ENCODE data around the gene KCNT1. TPM values are rescaled to one million over a fixed set of nuclear protein-coding genes. Genes with fewer than 3 reads are reported as not detected.
A peak's percentile ranks its signal among the peaks of the same experiment; 100 is the strongest.
"Not testable (repeated sequence)": the region's sequence is repeated elsewhere in the genome, so short reads cannot be mapped to it uniquely, and the experiment has no call there.

The KCNT1 gene
- total RNA-seq, 1 donor: not detected

DNA sequence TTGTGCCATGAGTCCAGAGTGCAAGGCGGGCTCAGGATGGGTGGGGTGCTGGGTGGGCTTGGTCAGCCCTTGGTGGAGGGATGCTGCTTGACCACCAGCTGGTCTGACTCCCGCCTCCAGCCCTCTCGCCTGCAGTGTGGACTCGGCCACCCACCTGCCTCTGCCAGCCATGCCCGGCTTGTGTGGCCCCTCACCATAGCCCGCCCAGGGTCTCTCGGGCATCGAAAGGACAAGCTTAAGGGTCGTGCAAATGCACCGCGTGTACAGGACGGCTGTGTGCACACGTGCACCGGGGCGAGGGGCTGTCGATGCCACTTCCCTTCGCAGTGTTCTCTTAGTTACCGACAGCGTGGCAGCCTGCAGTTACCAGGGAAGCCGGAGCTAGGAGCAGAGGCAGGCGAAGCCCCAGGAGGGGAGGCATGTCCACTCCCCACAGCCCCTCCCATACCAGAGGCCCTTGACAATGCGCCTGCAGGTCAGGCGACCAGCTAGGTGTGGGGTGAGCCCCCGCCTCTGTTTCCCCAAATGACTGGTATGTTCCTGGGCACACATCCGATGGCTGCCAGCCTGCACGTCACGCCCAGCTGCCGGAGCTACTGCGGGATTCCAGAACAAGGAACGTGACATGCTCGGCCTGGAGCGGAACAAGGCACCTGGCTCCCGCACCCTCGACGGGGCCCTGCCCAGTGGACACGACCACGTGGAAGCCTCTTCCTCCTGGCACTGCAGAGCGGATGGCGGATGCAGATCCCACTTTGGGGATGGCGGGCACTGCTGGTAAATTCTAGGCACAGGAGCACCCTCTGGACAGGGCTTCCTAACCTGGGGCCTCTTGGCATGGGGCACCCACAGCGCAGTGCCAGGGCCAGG is 31.0 kb upstream of the KCNT1 start:
- no peaks in the 10 kb centered on the region for H3K4me1 ChIP-seq (ENCODE audit: insufficient read depth, low read length)
- peak; percentile 68 for DNase-seq (ENCODE audit: insufficient read length, low spot score, missing footprints)
- no peaks in the 10 kb centered on the region for H3K79me2 ChIP-seq (ENCODE audit: insufficient read depth, low read length)
- TF ChIP-seq, protein P1, sequence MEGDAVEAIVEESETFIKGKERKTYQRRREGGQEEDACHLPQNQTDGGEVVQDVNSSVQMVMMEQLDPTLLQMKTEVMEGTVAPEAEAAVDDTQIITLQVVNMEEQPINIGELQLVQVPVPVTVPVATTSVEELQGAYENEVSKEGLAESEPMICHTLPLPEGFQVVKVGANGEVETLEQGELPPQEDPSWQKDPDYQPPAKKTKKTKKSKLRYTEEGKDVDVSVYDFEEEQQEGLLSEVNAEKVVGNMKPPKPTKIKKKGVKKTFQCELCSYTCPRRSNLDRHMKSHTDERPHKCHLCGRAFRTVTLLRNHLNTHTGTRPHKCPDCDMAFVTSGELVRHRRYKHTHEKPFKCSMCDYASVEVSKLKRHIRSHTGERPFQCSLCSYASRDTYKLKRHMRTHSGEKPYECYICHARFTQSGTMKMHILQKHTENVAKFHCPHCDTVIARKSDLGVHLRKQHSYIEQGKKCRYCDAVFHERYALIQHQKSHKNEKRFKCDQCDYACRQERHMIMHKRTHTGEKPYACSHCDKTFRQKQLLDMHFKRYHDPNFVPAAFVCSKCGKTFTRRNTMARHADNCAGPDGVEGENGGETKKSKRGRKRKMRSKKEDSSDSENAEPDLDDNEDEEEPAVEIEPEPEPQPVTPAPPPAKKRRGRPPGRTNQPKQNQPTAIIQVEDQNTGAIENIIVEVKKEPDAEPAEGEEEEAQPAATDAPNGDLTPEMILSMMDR (IDR thresholded peaks at IDR 0.05; ENCODE audit: extremely low read depth, low read depth, low read length): no peak
- H3K27me3 ChIP-seq (ENCODE audit: insufficient read depth, low read length): no peaks in the 10 kb centered on the region
- H3K4me3 ChIP-seq (ENCODE audit: insufficient read depth, low read length): no peak overlapping the region
- H4K20me1 ChIP-seq (ENCODE audit: insufficient read depth, low read length): no peaks in the 10 kb centered on the region
- H3K36me3 ChIP-seq (ENCODE audit: insufficient read depth, low read length): no peaks in the 10 kb centered on the region
- no peaks in the 10 kb centered on the region for H3K9me3 ChIP-seq (ENCODE audit: low read depth, low read length)
- H2AFZ ChIP-seq (ENCODE audit: low read length): no peak overlapping the region
- no peak overlapping the region for H3K4me2 ChIP-seq (ENCODE audit: insufficient read depth, low read length)
- no peak overlapping the region for H3K27ac ChIP-seq (ENCODE audit: low read depth, low read length)

DNA sequence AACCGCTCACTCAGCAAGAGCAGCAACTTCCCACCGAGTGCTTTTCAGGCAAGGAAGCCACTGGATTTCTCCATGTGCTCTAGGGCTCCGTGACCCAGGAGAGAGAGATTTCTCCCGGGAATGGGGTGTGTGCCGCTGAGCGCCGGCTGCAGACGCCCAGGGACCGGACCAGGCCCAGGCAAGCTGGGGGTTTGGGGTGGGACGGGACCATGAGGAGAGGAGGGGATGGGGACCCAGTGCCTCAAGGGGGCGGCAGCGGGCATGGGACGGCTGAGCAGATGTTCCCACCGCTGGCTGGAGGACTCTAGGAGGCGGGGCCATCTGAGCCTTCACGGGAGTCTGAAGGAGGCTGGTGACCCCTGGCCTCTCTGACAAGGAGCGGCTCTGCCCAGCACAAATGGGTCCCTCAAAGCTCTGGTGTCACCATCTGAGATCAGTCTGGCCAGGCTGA is 30.4 kb upstream of the KCNT1 start:
- H3K4me1 ChIP-seq (ENCODE audit: insufficient read depth, low read length): no peaks in the 10 kb centered on the region
- TF ChIP-seq, protein P1 (IDR thresholded peaks at IDR 0.05; ENCODE audit: extremely low read depth, low read depth, low read length): no peak

DNA sequence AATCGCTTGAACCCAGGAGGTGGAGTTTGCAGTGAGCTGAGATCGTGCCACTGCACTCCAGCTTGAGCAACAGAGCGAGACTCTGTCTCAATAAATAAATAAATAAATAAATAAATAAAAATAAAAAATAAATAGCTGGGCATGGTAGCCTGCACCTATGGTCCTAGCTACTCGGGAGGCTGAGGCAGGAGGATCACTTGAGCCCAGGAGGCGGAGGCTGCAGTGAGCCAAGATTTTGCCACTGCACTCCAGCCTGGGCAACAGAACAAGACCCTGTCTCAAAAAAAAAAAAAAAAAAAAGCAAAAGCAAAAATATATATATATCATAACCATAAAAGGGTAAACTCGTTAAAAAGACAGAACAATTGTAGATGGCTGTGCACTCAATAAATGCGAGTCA is 29.2 kb upstream of the KCNT1 start:
- H3K27ac ChIP-seq (ENCODE audit: low read depth, low read length); H3K79me2 ChIP-seq (ENCODE audit: insufficient read depth, low read length); H2AFZ ChIP-seq (ENCODE audit: low read length); H3K4me3 ChIP-seq (ENCODE audit: insufficient read depth, low read length); H4K20me1 ChIP-seq (ENCODE audit: insufficient read depth, low read length); H3K27me3 ChIP-seq (ENCODE audit: insufficient read depth, low read length); DNase-seq (ENCODE audit: insufficient read length, low spot score, missing footprints); H3K36me3 ChIP-seq (ENCODE audit: insufficient read depth, low read length); H3K4me1 ChIP-seq (ENCODE audit: insufficient read depth, low read length); H3K4me2 ChIP-seq (ENCODE audit: insufficient read depth, low read length); H3K9me3 ChIP-seq (ENCODE audit: low read depth, low read length): not testable (repeated sequence)

More for the DNA sequence above, 30.4 kb upstream of the KCNT1 start:
- no peaks in the 10 kb centered on the region for H4K20me1 ChIP-seq (ENCODE audit: insufficient read depth, low read length)
- no peaks in the 10 kb centered on the region for H3K36me3 ChIP-seq (ENCODE audit: insufficient read depth, low read length)
- no peak overlapping the region for H3K27ac ChIP-seq (ENCODE audit: low read depth, low read length)
- H2AFZ ChIP-seq (ENCODE audit: low read length): no peak overlapping the region
- no peak overlapping the region for H3K4me2 ChIP-seq (ENCODE audit: insufficient read depth, low read length)
- H3K4me3 ChIP-seq (ENCODE audit: insufficient read depth, low read length): no peak overlapping the region
- H3K9me3 ChIP-seq (ENCODE audit: low read depth, low read length): no peaks in the 10 kb centered on the region
- H3K79me2 ChIP-seq (ENCODE audit: insufficient read depth, low read length): no peaks in the 10 kb centered on the region
- H3K27me3 ChIP-seq (ENCODE audit: insufficient read depth, low read length): no peaks in the 10 kb centered on the region
- peak; percentile 66 for DNase-seq (ENCODE audit: insufficient read length, low spot score, missing footprints)

DNA sequence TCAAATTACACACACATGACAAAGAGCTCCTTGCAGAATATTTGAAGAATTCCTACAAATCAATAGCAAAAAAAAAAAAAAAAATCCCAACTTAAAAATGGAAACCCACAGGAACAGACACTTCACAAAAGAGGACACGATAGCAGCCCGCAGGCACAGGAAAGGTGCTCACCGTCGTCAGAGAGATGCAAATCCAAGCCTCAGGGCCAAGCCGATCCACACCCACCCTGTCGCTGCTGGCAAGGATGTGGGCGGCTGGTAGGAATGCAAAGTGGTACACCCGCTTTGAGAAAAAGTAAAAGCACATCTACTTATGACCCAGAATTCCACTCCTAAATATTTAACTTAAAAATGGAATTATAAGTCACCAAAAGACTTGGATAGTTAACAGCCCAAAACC is 28.0 kb upstream of the KCNT1 start:
- Histone ChIP-seq H3K36me3 (ENCODE audit: insufficient read depth, low read length) (no peaks in the 10 kb centered on the region), H3K9me3 (ENCODE audit: low read depth, low read length) (no peaks in the 10 kb centered on the region), H3K27ac (ENCODE audit: low read depth, low read length) (no peak overlapping the region), H3K79me2 (ENCODE audit: insufficient read depth, low read length) (no peaks in the 10 kb centered on the region), H4K20me1 (ENCODE audit: insufficient read depth, low read length) (no peaks in the 10 kb centered on the region), H3K4me2 (ENCODE audit: insufficient read depth, low read length) (no peak overlapping the region), H3K4me3 (ENCODE audit: insufficient read depth, low read length) (no peak overlapping the region), H3K4me1 (ENCODE audit: insufficient read depth, low read length) (no peaks in the 10 kb centered on the region), H2AFZ (ENCODE audit: low read length) (no peak overlapping the region), H3K27me3 (ENCODE audit: insufficient read depth, low read length) (no peaks in the 10 kb centered on the region)
- no peak for DNase-seq (ENCODE audit: insufficient read length, low spot score, missing footprints)
- TF ChIP-seq, protein P1 (IDR thresholded peaks at IDR 0.05; ENCODE audit: extremely low read depth, low read depth, low read length): no peak

Data from osteoblast (primary cell).